Measurements from ENCODE around the gene GABRP. TPM values are rescaled to one million over a fixed set of nuclear protein-coding genes. Genes with fewer than 3 reads are reported as not detected.

The GABRP gene
- total RNA-seq, 1 donor from 2014 or later = 0.49 TPM

GRCh38 chr5:170792878-170793277 is 9.4 kb downstream of the GABRP start:
- intact Hi-C loops (cut with micrococcal nuclease) = loop anchor here (5.0 to 10.0 kb wide), 2 partner anchors 51 to 148 kb away; no protein-coding TSS in a partner anchor
- no peaks in the 10 kb centered on the region for H3K27me3 ChIP-seq (ENCODE audit: low read depth)
- no peak overlapping the region for H3K4me3 ChIP-seq
- no peaks in the 10 kb centered on the region for H3K9me3 ChIP-seq (replicated peaks)
- no peak for TF ChIP-seq CTCF (IDR thresholded peaks at IDR 0.05; ENCODE audit: borderline replicate concordance)
- H3K4me1 ChIP-seq = peaks cover 43% of the 10 kb centered on the region
- no peak for DNase-seq
- no peaks in the 10 kb centered on the region for H3K36me3 ChIP-seq
- H3K27ac ChIP-seq (replicated peaks) = peak overlapping the region; percentile 24

- Histone ChIP-seq H3K27ac (replicated peaks) (no peak overlapping the region), H3K27me3 (ENCODE audit: low read depth) (no peaks in the 10 kb centered on the region), H3K4me1 (peaks cover 23% of the 10 kb centered on the region), H3K4me3 (no peak overlapping the region), H3K36me3 (no peaks in the 10 kb centered on the region), H3K9me3 (replicated peaks) (no peaks in the 10 kb centered on the region)
- no peak for TF ChIP-seq CTCF (IDR thresholded peaks at IDR 0.05; ENCODE audit: borderline replicate concordance)
- intact Hi-C loops (cut with micrococcal nuclease) = loop anchor here (10.0 kb wide), 1 partner anchor 150 kb away; no protein-coding TSS in a partner anchor
- no peak for DNase-seq
These were observed 11.6 kb downstream of the GABRP start for GRCh38 chr5:170795154-170795553.

- Histone ChIP-seq H3K36me3 (no peaks in the 10 kb centered on the region), H3K4me3 (no peak overlapping the region), H3K27ac (replicated peaks) (no peak overlapping the region), H3K9me3 (replicated peaks) (no peaks in the 10 kb centered on the region), H3K4me1 (no peaks in the 10 kb centered on the region), H3K27me3 (ENCODE audit: low read depth) (peaks cover 13% of the 10 kb centered on the region)
- DNase-seq = no peak
- no peak for TF ChIP-seq CTCF (IDR thresholded peaks at IDR 0.05; ENCODE audit: borderline replicate concordance)
- intact Hi-C loops (cut with micrococcal nuclease) = no loop called here
These were observed 22.1 kb downstream of the GABRP start for GRCh38 chr5:170805666-170806065.

- intact Hi-C loops (cut with micrococcal nuclease) = no loop called here
- no peaks in the 10 kb centered on the region for H3K9me3 ChIP-seq (replicated peaks)
- TF ChIP-seq CTCF (IDR thresholded peaks at IDR 0.05; ENCODE audit: borderline replicate concordance) = peak; percentile 31
These were observed 26.0 kb downstream of the GABRP start for GRCh38 chr5:170809551-170809950.

GRCh38 chr5:170811719-170812118 is 28.2 kb downstream of the GABRP start:
- DNase-seq = no peak
- no peak for TF ChIP-seq CTCF (IDR thresholded peaks at IDR 0.05; ENCODE audit: borderline replicate concordance)
- H3K27me3 ChIP-seq (ENCODE audit: low read depth) = peaks cover 18% of the 10 kb centered on the region
- H3K36me3 ChIP-seq = no peaks in the 10 kb centered on the region
- H3K27ac ChIP-seq (replicated peaks) = no peak overlapping the region
- H3K9me3 ChIP-seq (replicated peaks) = no peaks in the 10 kb centered on the region
- intact Hi-C loops (cut with micrococcal nuclease) = no loop called here
- no peak overlapping the region for H3K4me3 ChIP-seq
- no peaks in the 10 kb centered on the region for H3K4me1 ChIP-seq

More at GRCh38 chr5:170809551-170809950, 26.0 kb downstream of the GABRP start:
- no peak for DNase-seq
- Histone ChIP-seq H3K4me1 (no peaks in the 10 kb centered on the region), H3K27ac (replicated peaks) (no peak overlapping the region), H3K4me3 (no peak overlapping the region), H3K27me3 (ENCODE audit: low read depth) (peaks cover 20% of the 10 kb centered on the region), H3K36me3 (no peaks in the 10 kb centered on the region)

Measured in left ventricle myocardium inferior (tissue), 1 donor.